Central memory CD8-positive, alpha-beta T cell (primary cell): ENCODE data around the gene PRELID2.
"Not testable (repeated sequence)": the region's sequence is repeated elsewhere in the genome, so short reads cannot be mapped to it uniquely, and the experiment has no call there.

ENCODE experiments used
- ATAC-seq: fragments of 150-1000 bp; cut with Tn5 transposase; replicated peaks from 2 replicates; pipeline ENCODE4 v1.10.0; 2022; ENCODE audit warnings: mild to moderate bottlenecking, moderate FRiP score, moderate number of reproducible peaks; ENCODE audit not compliant: poor library complexity, severe bottlenecking; ENCODE audit errors: extremely low read depth
- DNase-seq, 2 donors: peaks; one replicate each; pipeline ENCODE4 v3.0.0; 2021; ENCODE audit warnings: low spot score in 2 of 2
- H3K27ac Mint-ChIP-seq: one replicate; pipeline ENCODE4 v1.8.0; 2022; ENCODE audit warnings: low read depth, mild to moderate bottlenecking, moderate library complexity, mixed read lengths
- H3K27me3 Mint-ChIP-seq: one replicate; pipeline ENCODE4 v1.8.0; 2022; ENCODE audit warnings: mixed read lengths
- H3K36me3 Mint-ChIP-seq: one replicate; pipeline ENCODE4 v1.8.0; 2022; ENCODE audit warnings: mild to moderate bottlenecking, moderate library complexity, mixed read lengths; ENCODE audit not compliant: insufficient read depth
- H3K4me1 Mint-ChIP-seq: one replicate; pipeline ENCODE4 v1.8.0; 2022; ENCODE audit warnings: mixed read lengths
- H3K4me3 Mint-ChIP-seq: one replicate; pipeline ENCODE4 v1.8.0; 2022; ENCODE audit warnings: mild to moderate bottlenecking, moderate library complexity, mixed read lengths
- H3K9me3 Mint-ChIP-seq: one replicate; pipeline ENCODE4 v1.8.0; 2022; ENCODE audit warnings: mixed read lengths

The PRELID2 gene

GRCh38 chr5:145803112-145804004, 31.8 kb downstream of the PRELID2 start:
- Mint-ChIP-seq H3K36me3 (no peaks in the 10 kb centered on the region), H3K4me3 (no peak overlapping the region), H3K4me1 (no peaks in the 10 kb centered on the region), H3K9me3 (no peaks in the 10 kb centered on the region), H3K27ac (no peak overlapping the region), H3K27me3 (no peaks in the 10 kb centered on the region)
- DNase-seq (no peak), ATAC-seq (no peak)

GRCh38 chr5:145801195-145801594, 33.9 kb downstream of the PRELID2 start:
- Mint-ChIP-seq H3K36me3 (no peaks in the 10 kb centered on the region), H3K27ac (no peak overlapping the region), H3K4me1 (no peaks in the 10 kb centered on the region), H3K4me3 (no peak overlapping the region), H3K9me3 (peaks cover 5% of the 10 kb centered on the region), H3K27me3 (no peaks in the 10 kb centered on the region)
- ATAC-seq (no peak), DNase-seq (no peak)

GRCh38 chr5:145800181-145800580, 35.0 kb downstream of the PRELID2 start:
- Mint-ChIP-seq H3K4me3 (no peak overlapping the region), H3K27me3 (no peaks in the 10 kb centered on the region), H3K4me1 (no peaks in the 10 kb centered on the region), H3K36me3 (no peaks in the 10 kb centered on the region), H3K27ac (no peak overlapping the region), H3K9me3 (peaks cover 5% of the 10 kb centered on the region)
- DNase-seq, result no peak
- no peak for ATAC-seq

- not testable (repeated sequence) for H3K4me3 Mint-ChIP-seq, ATAC-seq, H3K4me1 Mint-ChIP-seq, H3K27me3 Mint-ChIP-seq, H3K36me3 Mint-ChIP-seq, H3K9me3 Mint-ChIP-seq, H3K27ac Mint-ChIP-seq, DNase-seq
These were observed 36.6 kb downstream of the PRELID2 start for GRCh38 chr5:145798503-145798902.

- no peaks in the 10 kb centered on the region for H3K27me3 Mint-ChIP-seq
- DNase-seq (no peak), ATAC-seq (no peak)
- no peak overlapping the region for H3K4me3 Mint-ChIP-seq
- H3K27ac Mint-ChIP-seq, result no peak overlapping the region
- H3K4me1 Mint-ChIP-seq, result no peaks in the 10 kb centered on the region
- no peaks in the 10 kb centered on the region for H3K36me3 Mint-ChIP-seq
- H3K9me3 Mint-ChIP-seq, result peaks cover 5% of the 10 kb centered on the region
These were observed 37.8 kb downstream of the PRELID2 start for GRCh38 chr5:145797336-145797735.

GRCh38 chr5:145796318-145796717, 38.8 kb downstream of the PRELID2 start:
- H3K9me3 Mint-ChIP-seq, result peaks cover 5% of the 10 kb centered on the region
- DNase-seq (no peak), ATAC-seq (no peak)
- no peaks in the 10 kb centered on the region for H3K4me1 Mint-ChIP-seq
- H3K36me3 Mint-ChIP-seq, result no peaks in the 10 kb centered on the region
- no peak overlapping the region for H3K4me3 Mint-ChIP-seq
- H3K27ac Mint-ChIP-seq, result no peak overlapping the region
- H3K27me3 Mint-ChIP-seq, result no peaks in the 10 kb centered on the region

- H3K27ac Mint-ChIP-seq, result no peak overlapping the region
- H3K4me1 Mint-ChIP-seq, result no peaks in the 10 kb centered on the region
- no peak overlapping the region for H3K4me3 Mint-ChIP-seq
- H3K27me3 Mint-ChIP-seq, result no peaks in the 10 kb centered on the region
- ATAC-seq (no peak), DNase-seq (no peak)
- H3K9me3 Mint-ChIP-seq, result peaks cover 10% of the 10 kb centered on the region
- no peaks in the 10 kb centered on the region for H3K36me3 Mint-ChIP-seq
These were observed 41.6 kb downstream of the PRELID2 start for GRCh38 chr5:145793574-145793973.

GRCh38 chr5:145792840-145793239, 42.3 kb downstream of the PRELID2 start:
- Mint-ChIP-seq H3K4me3 (no peak overlapping the region), H3K36me3 (no peaks in the 10 kb centered on the region), H3K27me3 (no peaks in the 10 kb centered on the region), H3K27ac (no peak overlapping the region), H3K9me3 (peaks cover 7% of the 10 kb centered on the region), H3K4me1 (no peaks in the 10 kb centered on the region)
- no peak for DNase-seq
- ATAC-seq, result no peak

GRCh38 chr5:145791866-145792265, 43.3 kb downstream of the PRELID2 start:
- no peak overlapping the region for H3K4me3 Mint-ChIP-seq

GRCh38 chr5:145787996-145788395, 47.1 kb downstream of the PRELID2 start:
- Mint-ChIP-seq H3K4me3 (no peak overlapping the region), H3K9me3 (peaks cover 5% of the 10 kb centered on the region), H3K27ac (no peak overlapping the region), H3K27me3 (no peaks in the 10 kb centered on the region), H3K4me1 (no peaks in the 10 kb centered on the region), H3K36me3 (no peaks in the 10 kb centered on the region)
- ATAC-seq (no peak), DNase-seq (no peak)

More at GRCh38 chr5:145791866-145792265, 43.3 kb downstream of the PRELID2 start:
- ATAC-seq, result no peak
- peaks cover 5% of the 10 kb centered on the region for H3K9me3 Mint-ChIP-seq
- no peak overlapping the region for H3K27ac Mint-ChIP-seq
- no peaks in the 10 kb centered on the region for H3K4me1 Mint-ChIP-seq
- no peaks in the 10 kb centered on the region for H3K27me3 Mint-ChIP-seq
- no peak for DNase-seq
- no peaks in the 10 kb centered on the region for H3K36me3 Mint-ChIP-seq

- Mint-ChIP-seq H3K27ac (no peak overlapping the region), H3K4me1 (no peaks in the 10 kb centered on the region), H3K27me3 (no peaks in the 10 kb centered on the region), H3K36me3 (no peaks in the 10 kb centered on the region), H3K4me3 (no peak overlapping the region), H3K9me3 (peaks cover 5% of the 10 kb centered on the region)
- DNase-seq (no peak), ATAC-seq (no peak)
These were observed 47.6 kb downstream of the PRELID2 start for GRCh38 chr5:145787507-145787906.

- H3K4me1 Mint-ChIP-seq, result no peaks in the 10 kb centered on the region
- no peak for ATAC-seq
- H3K9me3 Mint-ChIP-seq, result peaks cover 5% of the 10 kb centered on the region
These were observed 48.1 kb downstream of the PRELID2 start for GRCh38 chr5:145787001-145787400.

GRCh38 chr5:145780982-145781381, 54.2 kb downstream of the PRELID2 start:
- H3K27ac Mint-ChIP-seq, result no peak overlapping the region
- H3K9me3 Mint-ChIP-seq, result no peaks in the 10 kb centered on the region
- no peak overlapping the region for H3K4me3 Mint-ChIP-seq
- no peaks in the 10 kb centered on the region for H3K4me1 Mint-ChIP-seq
- DNase-seq (no peak), ATAC-seq (no peak)
- no peaks in the 10 kb centered on the region for H3K36me3 Mint-ChIP-seq
- H3K27me3 Mint-ChIP-seq, result no peaks in the 10 kb centered on the region

More at GRCh38 chr5:145787001-145787400, 48.1 kb downstream of the PRELID2 start:
- H3K4me3 Mint-ChIP-seq, result no peak overlapping the region
- H3K36me3 Mint-ChIP-seq, result no peaks in the 10 kb centered on the region
- H3K27ac Mint-ChIP-seq, result no peak overlapping the region
- no peaks in the 10 kb centered on the region for H3K27me3 Mint-ChIP-seq
- no peak for DNase-seq
